Ramos (cell line): ENCODE results near the gene PTPRE.

Experiments used
- in situ Hi-C: fragments of 300-500 bp; cut with MboI; formaldehyde crosslinking; loops from one replicate; pipeline ENCODE4 v1.14.3; 2022; ENCODE audit warnings: low sequenced_read_pairs; ENCODE audit not compliant: unreplicated experiment

PTPRE gene

GRCh38 chr10:127881262-127881661 lies 25.6 kb upstream of the PTPRE start:
- in situ Hi-C loops: no loop called here

- in situ Hi-C loops: no loop called here
Measured at GRCh38 chr10:127882391-127882790, 24.5 kb upstream of the PTPRE start.

GRCh38 chr10:127882801-127883459 lies 24.0 kb upstream of the PTPRE start:
- in situ Hi-C loops: no loop called here

GRCh38 chr10:127883516-127883915 lies 23.4 kb upstream of the PTPRE start:
- in situ Hi-C loops: no loop called here

GRCh38 chr10:127884501-127884900 lies 22.4 kb upstream of the PTPRE start:
- in situ Hi-C loops: no loop called here

GRCh38 chr10:127886371-127887051 lies 20.4 kb upstream of the PTPRE start:
- in situ Hi-C loops: no loop called here

GRCh38 chr10:127887541-127888415 lies 19.1 kb upstream of the PTPRE start:
- in situ Hi-C loops: no loop called here

GRCh38 chr10:127888521-127889312 lies 18.2 kb upstream of the PTPRE start:
- in situ Hi-C loops: no loop called here

GRCh38 chr10:127889605-127890195 lies 17.2 kb upstream of the PTPRE start:
- in situ Hi-C loops: no loop called here

GRCh38 chr10:127890216-127890615 lies 16.7 kb upstream of the PTPRE start:
- in situ Hi-C loops: no loop called here

- in situ Hi-C loops: no loop called here
Measured at GRCh38 chr10:127890832-127891334, 16.0 kb upstream of the PTPRE start.

- in situ Hi-C loops: no loop called here
Measured at GRCh38 chr10:127892743-127893142, 14.2 kb upstream of the PTPRE start, which contains the start of gene CLRN3. TSS of gene CLRN3 (minus strand) at chr10:127892941. CDS start at chr10:127892784, 157 bp downstream.

- in situ Hi-C loops: no loop called here
Measured at GRCh38 chr10:127894146-127894545, 12.8 kb upstream of the PTPRE start.

GRCh38 chr10:127896590-127896989 lies 10.3 kb upstream of the PTPRE start:
- in situ Hi-C loops: no loop called here

GRCh38 chr10:127897177-127897576 lies 9.7 kb upstream of the PTPRE start:
- in situ Hi-C loops: no loop called here

- in situ Hi-C loops: no loop called here
Measured at GRCh38 chr10:127899766-127900387, 7.0 kb upstream of the PTPRE start.

- in situ Hi-C loops: no loop called here
Measured at GRCh38 chr10:127903789-127904188, 3.1 kb upstream of the PTPRE start.

GRCh38 chr10:127904311-127905000 lies 2.4 kb upstream of the PTPRE start:
- in situ Hi-C loops: no loop called here
